HG03108 (cell line): ENCODE results near the gene PHF8.

Source experiments
- ATAC-seq: cut with Tn5 transposase; IDR thresholded peaks from one replicate; pipeline ENCODE4 v1.9.1; 2021; ENCODE audit warnings: moderate library complexity; ENCODE audit not compliant: unreplicated experiment

The PHF8 gene

DNA sequence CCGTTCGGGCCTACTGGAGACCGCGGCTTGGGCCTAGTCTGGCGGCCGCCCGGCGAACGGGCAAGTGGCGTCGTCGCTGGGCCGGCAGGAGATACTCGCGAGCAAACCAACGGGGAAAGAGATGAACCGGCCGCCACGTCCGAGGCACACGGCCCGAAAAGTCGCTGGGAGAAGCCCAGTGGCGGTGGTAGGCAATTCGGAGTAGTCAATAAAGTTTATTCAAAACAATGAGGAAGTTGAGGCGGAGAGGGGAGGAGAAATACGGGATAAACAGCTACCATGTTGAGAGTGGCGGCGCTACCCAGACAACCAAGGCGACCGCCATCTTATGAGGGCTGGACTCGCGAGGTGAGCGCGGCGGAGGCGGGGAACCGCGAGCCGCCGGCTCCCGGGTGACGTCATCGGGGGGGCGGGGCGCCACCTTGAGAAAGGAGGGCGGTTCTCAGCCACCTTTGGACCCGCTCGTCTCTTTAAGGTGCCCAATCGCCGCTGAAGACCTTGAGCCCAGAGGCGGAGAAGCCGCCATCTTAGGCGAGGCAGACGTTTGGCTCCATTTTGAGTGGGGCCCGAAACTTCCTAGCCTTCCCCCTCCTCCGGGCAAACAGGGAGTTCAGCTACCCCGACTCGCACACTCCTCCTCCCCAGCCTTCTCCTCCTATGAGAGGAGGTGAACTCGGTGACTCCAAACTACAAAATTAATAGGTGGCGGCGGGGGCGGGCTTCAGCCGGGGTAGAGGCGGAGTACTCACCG lies at the start of gene PHF8:
Gene PHF8, minus strand, starts transcription at position 348 of the 751 bp plus-strand sequence. CDS start 1,745 bp downstream, outside the sequence.
- peak; percentile 77 for ATAC-seq

- ATAC-seq = no peak
These were observed 49.3 kb upstream of the PHF8 start for GRCh38 chrX:54093571-54093970.

DNA sequence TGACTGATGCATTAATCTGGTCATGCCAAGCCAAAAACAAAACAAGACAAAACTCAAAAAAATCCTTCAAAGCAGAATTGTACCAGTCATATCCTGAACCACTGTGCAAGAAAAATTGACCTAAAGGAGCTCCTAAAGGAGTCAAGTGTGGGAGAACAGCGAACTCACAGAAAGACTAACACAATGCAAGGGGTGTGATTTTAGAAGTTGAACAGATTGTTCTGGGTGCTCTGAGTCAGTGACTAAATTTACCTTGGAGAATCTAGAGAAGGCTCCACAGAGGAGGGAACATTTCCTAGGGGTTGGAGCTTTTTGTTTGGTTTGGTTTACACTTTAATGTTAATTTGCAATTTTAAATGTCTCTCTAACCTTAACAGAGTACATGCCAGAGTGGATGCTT lies 48.9 kb upstream of the PHF8 start:
- no peak for ATAC-seq

DNA sequence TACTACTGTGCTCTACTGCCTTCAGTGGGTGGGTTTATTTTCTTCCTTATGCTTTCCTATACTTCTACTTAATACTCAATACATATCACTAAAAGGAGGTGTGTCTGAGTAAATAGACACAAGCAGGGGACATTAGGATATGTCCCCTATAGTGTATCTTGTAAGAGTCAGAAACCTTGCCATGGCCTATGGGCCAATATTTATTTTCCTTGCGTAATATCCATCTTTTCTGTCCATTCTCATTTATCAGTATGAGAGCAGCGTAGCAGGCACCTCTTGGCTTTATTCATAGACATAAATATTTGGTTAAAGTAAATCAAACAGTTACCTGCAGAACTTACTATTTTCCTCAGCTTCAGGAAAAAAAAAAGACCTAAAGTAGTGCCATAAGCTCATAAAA lies 46.6 kb upstream of the PHF8 start:
- ATAC-seq = no peak

DNA sequence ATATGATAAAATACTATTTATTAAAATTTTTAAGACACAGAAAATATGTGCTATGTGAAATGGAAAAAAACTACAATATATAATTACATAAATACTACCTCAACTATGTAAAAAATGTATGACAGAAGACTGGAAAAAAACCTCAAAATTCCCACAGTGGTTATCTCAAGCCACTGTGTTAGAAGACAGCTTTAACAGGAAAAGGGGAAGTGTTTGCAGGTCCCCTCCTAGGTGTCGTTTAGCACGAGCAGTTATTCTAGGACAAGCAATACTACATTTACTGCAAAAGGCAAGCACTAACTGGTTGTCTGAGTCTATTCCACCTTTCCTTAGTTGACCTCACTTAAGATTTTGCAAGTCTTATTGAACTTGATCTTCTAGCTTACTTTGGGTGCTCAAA lies 44.9 kb upstream of the PHF8 start:
- no peak for ATAC-seq

GRCh38 chrX:54087661-54088060 lies 43.4 kb upstream of the PHF8 start:
- ATAC-seq = no peak

GRCh38 chrX:54085666-54086065 lies 41.4 kb upstream of the PHF8 start:
- ATAC-seq = no peak

DNA sequence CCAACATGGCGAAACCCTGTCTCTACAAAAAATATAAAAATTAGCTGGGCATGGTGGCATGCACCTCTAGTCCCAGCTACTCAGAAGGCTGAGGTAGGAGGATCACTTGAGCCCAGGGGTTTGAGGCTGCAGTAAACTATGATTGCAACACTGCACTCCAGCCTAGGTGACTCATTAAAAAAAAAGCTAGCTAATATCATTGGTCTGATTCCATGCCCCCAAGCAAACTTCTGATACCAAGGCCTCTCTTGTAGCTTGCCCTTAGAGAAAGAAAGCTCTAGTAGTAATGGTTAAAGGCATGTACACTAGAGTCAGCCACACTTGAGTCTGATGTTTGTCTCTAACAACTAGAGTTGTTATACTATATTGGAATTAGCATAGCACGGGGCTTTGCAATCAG lies 32.6 kb upstream of the PHF8 start:
- no peak for ATAC-seq

GRCh38 chrX:54074826-54075225 lies 30.6 kb upstream of the PHF8 start:
- no peak for ATAC-seq

- ATAC-seq = no peak
These were observed 23.5 kb upstream of the PHF8 start for GRCh38 chrX:54067766-54068165.

- no peak for ATAC-seq
These were observed 22.6 kb upstream of the PHF8 start for GRCh38 chrX:54066841-54067240.

- ATAC-seq = no peak
These were observed 20.3 kb upstream of the PHF8 start for GRCh38 chrX:54064564-54064963.

DNA sequence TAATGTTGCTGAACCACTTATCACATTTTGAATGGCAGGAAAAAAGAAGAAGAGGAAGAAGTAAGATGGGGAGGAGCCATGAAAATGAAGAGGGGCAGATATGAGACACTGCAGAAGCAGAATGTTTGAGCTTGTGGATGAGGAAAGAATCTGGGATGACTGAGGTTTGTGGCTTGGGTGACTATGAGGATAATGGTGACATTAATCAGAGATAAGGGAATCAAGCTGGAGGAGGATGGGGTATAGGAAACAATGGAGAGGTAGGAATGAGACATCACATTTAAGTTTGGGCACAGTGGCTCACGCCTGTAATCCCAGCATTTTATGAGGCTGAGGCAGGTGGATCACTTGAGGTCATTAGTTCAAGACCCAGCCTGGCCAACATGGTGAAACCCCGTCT lies 19.1 kb upstream of the PHF8 start:
- no peak for ATAC-seq

DNA sequence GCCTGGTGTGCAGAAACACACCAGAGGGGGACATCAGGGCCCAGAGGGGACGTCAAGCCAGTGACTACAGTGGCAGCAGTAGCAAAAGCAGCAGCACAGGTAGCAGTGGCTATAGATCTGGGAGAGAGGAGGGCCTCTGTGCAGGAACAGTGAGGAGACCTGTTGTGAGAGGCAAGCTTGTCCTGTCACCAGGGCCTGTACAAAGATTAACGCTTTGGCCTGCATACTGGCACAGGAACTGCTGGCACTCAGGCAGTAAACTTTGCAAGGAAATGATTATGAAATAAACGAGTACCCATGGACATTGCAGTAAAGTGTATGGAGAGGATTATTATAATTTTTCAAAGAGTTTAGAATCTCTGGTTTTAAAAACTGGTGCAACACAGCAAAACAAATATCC lies 5.5 kb upstream of the PHF8 start:
- ATAC-seq = no peak

- ATAC-seq = no peak
These were observed 4.1 kb upstream of the PHF8 start for GRCh38 chrX:54048412-54048811.

DNA sequence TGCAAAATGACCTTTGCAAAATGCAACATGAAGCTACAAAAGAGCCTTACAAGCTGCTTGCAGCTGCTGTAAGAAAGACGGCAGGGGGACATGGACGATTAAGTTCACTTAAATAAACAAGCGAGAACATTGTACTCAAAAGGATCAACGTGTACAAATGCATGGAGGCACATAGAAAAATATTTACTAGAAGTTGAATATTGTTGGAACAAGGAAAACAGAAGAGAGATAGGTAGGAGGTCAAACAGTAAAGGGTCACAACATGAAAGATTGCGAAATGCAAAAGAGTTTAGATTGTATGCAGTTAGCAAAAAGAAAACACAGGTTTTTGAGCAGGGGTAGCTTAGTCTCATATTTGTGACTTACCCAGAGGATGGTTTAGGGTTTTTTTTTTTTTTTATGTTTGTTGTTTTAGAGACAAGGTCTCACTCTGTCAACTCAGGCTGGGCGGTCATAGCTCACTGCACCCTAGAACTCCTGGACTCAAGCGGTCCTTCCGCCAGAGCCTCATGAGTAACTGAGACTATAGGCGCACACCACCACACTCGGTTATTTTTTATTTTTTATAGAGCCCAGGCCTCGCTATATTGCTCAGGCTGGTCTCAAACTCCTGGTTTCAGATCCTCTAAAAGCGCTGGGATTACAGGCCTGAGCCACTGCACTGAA lies 1.4 kb upstream of the PHF8 start:
- no peak for ATAC-seq

DNA sequence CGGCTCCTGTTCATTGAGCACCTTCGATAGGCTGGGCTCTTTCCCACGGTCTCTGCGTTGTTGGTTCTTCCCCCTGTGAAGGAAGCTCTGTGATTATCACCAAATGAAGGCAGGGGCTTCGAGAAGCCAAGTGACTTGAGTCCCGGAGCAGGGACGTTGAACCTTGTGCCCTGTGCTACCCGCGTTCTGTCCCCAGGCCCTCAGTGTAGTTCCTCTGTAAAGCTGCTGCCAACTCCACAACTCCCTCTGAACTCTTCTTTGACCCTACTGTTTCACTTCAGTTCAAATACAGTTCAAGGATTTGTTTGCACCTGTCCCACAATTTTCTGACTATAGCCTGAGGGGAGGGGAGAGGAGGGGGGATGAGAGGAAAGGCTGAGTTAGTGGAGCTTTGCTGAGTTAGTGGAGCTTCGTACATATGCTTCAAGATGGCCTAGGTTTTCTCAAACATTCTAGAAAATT lies 635 bp upstream of the PHF8 start:
- ATAC-seq = peak; percentile 2

DNA sequence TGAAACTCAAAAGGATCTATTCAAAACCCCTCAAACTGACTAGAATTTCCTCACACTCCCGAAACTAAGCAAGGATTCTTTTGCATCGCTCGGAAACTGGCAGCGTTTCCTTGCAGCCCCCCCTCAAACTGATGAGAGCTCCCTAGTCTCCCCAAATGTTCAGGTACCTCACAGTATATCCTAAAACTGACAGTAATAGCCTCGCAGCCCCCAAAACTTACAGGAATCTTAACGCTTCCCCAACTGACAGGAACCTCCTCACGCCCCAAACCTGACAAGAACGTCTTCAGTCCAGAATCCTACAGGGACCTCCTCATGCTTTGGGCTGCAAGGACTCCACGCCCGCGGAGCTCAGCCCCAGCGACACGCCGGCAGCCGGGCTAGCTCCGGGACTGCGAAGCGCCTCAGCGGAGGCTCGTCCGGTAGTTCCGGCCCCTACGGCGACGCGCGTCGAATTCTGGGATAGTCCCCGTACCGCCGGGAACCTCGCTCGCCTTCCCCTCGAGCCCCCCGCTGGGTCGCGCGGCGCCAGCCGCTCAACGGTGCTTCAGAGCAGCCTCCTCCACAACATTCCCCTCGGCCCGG lies 640 bp downstream of the PHF8 start:
- ATAC-seq = peak; percentile 12

DNA sequence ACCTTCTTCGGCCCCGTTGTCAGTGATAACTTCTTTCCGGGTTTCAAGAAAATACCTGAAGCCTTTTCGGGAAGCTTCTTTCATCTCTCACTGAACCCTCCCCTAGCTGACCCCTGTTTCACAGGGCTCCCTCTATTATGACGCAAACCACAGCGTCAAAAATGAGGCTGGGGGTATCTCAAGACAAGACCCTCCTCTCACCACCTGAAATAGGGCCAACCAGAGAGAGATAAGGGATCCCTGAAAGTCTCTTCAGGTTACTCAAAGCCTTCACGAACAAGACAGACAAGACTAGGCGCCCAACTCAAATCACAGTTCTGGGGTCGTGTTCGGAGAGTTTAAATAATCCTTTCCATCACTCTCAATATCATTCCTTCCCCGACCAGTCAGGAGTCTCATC lies 1.2 kb downstream of the PHF8 start:
- no peak for ATAC-seq

GRCh38 chrX:54042609-54043021 lies 1.7 kb downstream of the PHF8 start:
- ATAC-seq = no peak

- no peak for ATAC-seq
These were observed 13.9 kb downstream of the PHF8 start for GRCh38 chrX:54030329-54030728.

DNA sequence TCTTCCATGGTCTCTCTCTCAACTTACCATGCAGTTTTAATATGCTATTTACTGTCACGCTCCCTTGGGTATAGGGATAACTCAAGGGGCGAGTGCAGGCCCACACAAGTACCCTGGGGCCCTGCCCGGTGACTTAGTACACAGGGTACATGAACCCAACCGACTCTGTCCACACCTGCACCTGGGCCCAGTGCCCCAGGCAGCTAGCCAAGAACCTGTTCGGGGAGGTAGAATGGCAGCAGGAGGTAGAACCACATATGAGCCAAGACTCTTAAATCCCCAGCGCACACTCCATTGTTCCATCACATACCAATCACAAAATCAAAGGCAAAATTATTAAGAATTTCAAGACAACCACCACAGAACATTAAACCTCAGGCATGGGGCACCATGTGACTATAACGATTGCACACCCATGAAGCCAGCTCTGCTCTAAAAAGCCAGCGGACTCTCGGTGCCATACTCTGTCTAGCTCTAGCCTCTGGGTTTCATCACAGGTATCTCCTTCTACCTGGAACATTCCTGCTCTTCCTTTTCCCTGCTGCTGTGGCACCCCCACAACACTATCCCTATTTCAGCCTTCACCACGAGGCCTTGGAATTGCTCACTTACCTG lies 14.6 kb downstream of the PHF8 start:
- no peak for ATAC-seq
